Measurements from ENCODE around the gene RPL41.

DNA sequence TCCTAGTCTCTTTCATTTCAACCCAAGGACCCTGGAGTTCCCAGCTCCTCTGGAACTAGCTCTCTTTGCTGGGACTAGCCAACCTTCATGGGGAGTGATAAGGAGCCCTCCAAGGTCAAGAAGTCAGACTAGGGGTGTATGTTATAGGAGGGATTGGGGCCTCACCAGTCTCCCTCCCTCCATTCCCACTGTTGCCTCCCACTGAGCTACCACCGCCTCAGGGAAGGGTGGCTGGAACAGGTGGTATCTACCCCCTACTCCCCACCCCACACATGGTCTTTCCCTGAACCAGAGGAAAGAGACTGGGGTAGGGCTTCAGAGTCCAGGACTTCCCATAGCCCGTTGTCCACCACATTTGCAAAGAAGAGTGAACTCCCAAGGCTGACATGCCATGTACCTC is 34.1 kb upstream of the RPL41 start:
- TF ChIP-seq, protein P1, sequence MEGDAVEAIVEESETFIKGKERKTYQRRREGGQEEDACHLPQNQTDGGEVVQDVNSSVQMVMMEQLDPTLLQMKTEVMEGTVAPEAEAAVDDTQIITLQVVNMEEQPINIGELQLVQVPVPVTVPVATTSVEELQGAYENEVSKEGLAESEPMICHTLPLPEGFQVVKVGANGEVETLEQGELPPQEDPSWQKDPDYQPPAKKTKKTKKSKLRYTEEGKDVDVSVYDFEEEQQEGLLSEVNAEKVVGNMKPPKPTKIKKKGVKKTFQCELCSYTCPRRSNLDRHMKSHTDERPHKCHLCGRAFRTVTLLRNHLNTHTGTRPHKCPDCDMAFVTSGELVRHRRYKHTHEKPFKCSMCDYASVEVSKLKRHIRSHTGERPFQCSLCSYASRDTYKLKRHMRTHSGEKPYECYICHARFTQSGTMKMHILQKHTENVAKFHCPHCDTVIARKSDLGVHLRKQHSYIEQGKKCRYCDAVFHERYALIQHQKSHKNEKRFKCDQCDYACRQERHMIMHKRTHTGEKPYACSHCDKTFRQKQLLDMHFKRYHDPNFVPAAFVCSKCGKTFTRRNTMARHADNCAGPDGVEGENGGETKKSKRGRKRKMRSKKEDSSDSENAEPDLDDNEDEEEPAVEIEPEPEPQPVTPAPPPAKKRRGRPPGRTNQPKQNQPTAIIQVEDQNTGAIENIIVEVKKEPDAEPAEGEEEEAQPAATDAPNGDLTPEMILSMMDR (IDR thresholded peaks at IDR 0.05) = no peak
- no peak for TF ChIP-seq POLR2AphosphoS5 (IDR thresholded peaks at IDR 0.05)

All from sigmoid colon (tissue), 4 donors.